GM18498 (cell line): ENCODE results near the gene MRPL28.
"Not testable (repeated sequence)": the region's sequence is repeated elsewhere in the genome, so short reads cannot be mapped to it uniquely, and the experiment has no call there.

Experiments used
- ATAC-seq: cut with Tn5 transposase; IDR thresholded peaks from one replicate; pipeline ENCODE4 v1.9.1; 2021; ENCODE audit warnings: mild to moderate bottlenecking, moderate library complexity; ENCODE audit not compliant: unreplicated experiment

MRPL28 gene

GRCh38 chr16:374616-374926 is 4.2 kb upstream of the MRPL28 start:
- ATAC-seq = no peak

DNA sequence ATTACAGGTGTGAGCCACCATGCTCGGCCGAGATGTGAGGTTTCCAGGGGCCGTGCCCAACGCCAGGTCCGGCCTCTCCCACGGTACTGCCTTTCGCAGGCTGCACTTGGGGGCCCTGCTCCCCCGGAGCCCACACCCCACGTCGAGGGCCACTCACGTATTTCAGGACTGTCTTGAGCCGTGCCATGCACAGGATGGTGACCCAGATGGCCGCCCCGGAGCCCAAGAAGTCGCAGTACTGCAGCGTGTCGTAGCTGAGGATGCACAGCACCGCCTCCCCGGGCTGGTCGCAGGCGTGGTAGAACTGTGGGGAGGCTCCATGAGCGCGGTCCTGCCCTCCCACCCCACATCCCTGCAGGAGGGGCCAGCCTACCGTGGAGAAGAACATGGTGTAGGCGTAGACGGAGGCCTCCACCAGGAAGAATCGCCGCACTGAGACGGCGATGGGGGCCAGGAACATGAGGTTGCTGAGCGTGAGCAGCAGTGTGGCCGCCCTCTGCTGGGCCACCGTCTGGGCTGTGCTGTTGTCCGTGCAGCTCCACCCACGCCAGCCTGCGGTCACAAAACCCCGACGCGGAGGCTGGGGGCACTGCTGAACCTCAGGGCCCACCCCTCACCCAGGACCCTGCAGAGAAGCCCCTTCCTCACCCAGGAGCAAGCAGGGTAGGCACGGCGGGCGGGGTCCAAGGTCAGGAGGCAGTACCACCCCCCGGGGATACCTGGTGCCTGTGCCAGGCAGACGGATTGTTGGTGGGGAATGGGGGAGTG is 3.7 kb upstream of the MRPL28 start:
- no peak for ATAC-seq

DNA sequence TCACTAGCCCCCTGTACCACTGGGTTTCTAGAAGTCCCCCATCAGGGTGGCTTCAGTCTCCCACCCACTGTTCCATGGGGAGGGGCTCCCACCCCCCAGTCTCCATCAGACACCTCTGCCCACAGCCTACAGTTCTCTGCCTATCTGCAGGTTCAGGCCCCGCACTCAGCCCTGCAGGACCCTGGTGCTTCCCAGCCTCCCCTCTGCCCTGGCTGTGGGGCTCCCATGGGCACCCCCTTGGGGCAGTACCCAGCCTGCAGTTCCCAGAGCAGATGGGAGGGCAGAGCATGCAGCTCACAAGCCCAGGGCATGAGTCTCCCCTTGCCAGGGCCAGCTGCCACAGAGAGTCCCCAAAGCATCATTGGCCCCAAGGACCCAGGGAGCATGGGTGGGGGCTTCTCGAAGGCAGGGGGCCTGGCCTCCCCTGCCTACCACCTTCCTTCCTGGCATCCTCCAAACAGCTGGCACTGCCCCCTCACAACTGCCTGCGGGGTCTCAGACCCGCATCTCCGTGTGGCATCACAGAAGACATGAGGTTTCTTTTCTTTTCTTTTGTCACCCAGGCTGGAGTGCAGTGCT is 2.8 kb upstream of the MRPL28 start:
- ATAC-seq = no peak

DNA sequence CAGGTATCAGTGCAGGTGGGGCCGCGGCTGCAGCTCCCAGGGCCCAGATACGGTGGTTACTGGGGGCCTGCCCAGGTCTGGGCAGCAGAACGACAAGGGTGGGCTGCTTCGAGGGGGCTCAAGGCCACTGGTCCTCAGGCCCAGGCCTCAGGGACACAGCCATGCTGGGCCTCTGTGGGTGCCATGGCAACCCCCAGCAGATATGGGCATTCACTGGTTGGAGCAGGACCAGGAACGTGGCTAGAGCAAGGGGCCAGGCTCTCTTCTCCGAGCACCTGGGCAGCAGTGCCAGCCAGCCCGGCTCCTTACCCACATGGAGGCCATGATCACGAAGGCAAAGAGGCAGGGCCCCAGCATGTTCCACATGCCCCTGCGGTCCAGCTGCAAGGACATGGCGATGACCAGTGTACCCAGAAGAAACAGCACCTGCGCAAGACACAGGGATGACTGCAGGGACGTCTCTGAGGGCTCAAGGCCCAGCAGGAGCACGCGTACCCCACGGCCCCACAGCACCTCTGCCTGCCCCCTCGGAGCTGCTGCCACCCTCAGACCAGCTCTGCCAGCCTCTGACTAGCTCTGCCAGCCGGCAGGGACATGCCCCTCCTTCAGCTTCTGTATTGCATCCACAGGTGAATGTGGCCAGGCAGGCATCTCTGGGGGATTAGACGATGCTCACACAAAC is 2.1 kb upstream of the MRPL28 start:
- no peak for ATAC-seq

DNA sequence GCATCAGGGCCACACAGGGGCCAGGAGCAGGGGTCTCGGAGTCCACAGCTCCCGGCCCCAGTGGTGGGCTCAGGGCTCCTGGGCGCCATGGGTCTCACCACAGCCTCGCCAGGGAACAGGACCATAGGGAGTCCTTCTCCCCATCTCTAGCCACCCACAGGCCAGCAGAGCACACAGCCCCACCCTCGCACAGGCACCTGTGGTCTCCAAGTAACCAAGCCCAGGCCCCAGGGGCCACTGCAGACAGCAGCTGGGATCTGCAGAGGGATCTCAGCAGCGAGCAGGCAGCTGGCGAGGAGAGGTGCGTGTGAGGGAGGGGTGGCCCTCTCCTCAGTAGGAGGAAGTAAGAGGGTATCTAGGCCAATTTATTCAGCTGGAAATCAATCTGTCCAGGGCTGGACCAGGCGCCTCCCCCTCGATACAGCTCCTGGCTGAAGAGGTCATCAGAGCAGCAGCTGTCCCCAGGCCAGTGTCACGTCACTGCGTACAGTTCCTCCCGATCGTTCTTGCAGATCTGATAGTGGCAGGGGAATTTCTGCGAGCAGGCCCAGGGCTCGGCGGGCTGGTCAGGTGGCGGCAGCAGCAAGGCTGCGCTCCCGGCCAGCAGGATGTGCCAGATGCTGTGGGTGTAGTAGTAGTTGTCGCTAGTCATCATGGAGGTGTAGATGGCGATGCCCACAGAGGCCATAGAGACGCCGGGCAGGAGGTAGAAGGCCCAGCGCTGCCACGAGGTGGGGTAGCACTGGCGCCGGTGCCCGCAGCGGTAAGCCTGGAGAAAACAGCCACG is 1.4 kb upstream of the MRPL28 start:
- ATAC-seq = no peak

- ATAC-seq = no peak
Measured at GRCh38 chr16:370979-371514, 709 bp upstream of the MRPL28 start.

DNA sequence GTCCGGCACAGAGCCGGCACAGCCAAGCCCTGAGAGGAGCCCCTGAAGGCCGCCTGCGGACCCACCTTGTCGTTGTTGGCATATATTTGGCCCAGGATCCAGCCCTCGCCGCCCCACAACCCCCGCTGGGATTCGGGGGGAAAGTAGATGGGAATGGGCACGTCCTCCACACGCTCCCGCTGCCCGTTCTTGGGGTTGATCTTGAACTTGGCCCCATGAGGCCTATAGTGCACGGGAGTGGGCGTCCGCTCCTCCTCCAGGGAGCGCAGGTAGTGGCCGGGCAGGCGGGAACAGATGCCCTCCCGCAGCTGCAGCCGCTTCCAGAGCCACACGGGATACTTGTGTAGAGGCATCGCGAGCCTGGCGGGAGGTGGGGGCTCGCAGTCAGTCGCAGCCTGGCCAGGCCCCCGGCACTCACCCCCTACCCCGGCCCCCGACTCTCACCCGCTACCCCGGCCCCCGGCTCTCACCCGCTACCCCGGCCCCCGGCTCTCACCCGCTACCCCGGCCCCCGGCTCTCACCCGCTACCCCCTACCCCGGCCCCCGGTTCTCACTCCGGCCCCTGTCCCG is 387 bp downstream of the MRPL28 start:
- ATAC-seq = no peak

GRCh38 chr16:369275-369865 is 968 bp downstream of the MRPL28 start:
- no peak for ATAC-seq

- no peak for ATAC-seq
Measured at GRCh38 chr16:368388-369158, 1.8 kb downstream of the MRPL28 start.

GRCh38 chr16:367333-367903 is 2.9 kb downstream of the MRPL28 start:
- ATAC-seq = no peak

DNA sequence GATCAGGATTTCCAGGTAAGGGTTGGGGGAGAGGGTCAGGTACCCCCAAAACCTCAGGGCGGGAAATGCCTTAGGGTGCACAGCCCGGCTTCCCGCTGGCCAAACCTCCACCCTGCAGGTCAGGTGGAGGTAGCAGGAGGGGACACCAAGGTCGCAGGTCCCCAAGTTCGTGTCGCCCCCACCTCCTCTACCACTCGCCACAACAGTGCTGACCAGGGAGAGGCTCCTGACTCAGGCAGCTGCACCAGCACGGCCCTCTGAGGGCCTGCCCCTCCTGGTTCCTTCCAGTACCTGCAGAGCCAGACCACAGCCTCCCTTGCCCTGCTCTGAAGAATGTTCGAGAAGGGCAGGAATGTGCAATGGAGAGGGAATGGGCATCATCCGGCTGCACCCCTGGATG is 3.9 kb downstream of the MRPL28 start:
- ATAC-seq = no peak

- no peak for ATAC-seq
Measured at GRCh38 chr16:364595-365491, 5.5 kb downstream of the MRPL28 start.

GRCh38 chr16:363766-364490 is 6.4 kb downstream of the MRPL28 start:
- no peak for ATAC-seq

DNA sequence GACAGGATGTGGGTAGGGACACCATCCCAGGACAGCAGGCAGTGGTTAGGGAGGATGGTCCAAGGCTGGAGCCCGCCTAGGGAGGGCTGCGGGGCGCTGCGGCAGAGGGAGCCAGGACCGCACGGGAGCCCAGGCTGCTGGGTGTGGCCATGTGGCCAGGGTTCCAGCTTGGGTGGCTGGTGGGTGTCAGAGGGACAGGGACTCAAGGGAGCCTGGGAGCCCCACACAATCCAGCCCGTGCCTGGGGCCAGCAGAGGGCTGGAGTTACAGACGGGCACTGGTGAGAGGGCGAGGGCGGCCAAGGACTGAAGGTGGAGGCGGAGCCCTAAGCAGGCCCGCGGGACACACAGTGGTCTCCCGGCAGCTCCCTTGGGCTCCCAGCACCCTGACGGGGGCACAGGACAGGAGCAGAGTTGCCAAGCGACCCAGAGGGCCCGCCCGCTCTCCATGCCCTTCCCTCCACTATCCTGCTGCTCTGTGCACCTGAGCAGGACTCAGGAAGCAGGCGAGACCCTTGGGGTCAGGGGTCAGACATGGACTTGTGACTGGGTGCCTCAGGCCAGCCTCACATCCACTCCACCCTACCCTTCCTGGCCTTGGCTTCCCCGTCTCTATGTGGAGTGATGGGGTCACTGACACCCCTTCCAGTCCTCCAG is 7.1 kb downstream of the MRPL28 start:
- ATAC-seq = no peak

DNA sequence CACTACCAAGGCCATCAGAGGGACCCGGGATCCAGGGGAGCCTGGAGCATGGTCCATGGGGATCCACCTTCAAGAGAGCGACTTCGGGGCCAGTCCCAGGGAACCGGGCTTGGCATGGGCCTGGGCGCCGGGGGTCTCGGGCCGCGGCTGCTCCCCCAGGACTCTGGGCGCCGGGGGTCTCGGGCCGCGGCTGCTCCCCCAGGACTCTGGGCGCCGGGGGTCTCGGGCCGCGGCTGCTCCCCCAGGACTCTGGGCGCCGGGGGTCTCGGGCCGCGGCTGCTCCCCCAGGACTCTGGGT is 7.7 kb downstream of the MRPL28 start:
- not testable (repeated sequence) for ATAC-seq

DNA sequence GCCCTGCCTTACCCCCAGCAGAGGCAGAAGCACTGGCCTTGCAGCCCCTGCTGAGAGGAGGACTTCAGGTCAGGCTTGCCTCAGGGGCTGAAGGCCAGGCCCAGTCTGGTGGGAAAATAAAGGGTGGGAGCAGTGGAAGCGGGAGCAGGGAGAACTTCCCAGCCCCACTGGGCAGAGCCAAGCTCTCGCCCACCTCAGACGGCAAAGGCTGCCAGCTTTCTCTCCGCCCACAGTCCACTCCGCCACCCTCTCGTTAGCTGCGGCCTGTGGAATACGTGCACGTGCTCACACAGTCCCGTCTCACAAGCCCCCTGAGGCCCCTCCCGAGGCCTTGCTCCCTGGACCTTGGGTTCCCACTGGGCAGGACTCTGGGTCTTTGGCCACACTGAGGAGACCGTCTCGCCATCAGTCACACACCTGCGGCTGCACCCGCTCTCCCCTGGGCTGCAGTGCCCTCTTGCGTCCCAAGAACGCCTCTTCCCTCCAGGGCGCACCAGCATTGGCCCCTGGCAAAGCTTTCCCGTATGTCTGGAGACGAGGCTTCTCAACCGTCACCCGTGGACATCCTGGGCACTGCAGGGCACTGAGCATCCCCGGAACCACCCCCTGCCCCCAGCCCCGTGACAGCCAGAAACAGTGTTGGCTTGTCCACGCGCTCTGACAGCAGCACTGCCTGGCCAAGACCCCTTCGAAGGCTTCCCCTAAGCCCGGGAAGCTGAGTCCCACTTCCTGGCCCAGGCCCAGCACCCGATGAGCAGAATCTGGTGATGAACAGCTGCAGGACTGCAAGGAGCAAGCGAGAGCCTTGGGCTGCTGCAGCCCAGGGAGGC is 8.3 kb downstream of the MRPL28 start:
- peak; percentile 48 for ATAC-seq
